HUDEP-2 (cell line): ENCODE measurements around the gene SLC17A7.
"Not testable (repeated sequence)": the region's sequence is repeated elsewhere in the genome, so short reads cannot be mapped to it uniquely, and the experiment has no call there.

Experiments used
- DNase-seq, 76 experiments: peaks; one replicate each; lab custom pipeline; 2025; ENCODE audit not compliant: unreplicated experiment in 76 of 76; lab: John Stamatoyannopoulos, UW

SLC17A7 gene

DNA sequence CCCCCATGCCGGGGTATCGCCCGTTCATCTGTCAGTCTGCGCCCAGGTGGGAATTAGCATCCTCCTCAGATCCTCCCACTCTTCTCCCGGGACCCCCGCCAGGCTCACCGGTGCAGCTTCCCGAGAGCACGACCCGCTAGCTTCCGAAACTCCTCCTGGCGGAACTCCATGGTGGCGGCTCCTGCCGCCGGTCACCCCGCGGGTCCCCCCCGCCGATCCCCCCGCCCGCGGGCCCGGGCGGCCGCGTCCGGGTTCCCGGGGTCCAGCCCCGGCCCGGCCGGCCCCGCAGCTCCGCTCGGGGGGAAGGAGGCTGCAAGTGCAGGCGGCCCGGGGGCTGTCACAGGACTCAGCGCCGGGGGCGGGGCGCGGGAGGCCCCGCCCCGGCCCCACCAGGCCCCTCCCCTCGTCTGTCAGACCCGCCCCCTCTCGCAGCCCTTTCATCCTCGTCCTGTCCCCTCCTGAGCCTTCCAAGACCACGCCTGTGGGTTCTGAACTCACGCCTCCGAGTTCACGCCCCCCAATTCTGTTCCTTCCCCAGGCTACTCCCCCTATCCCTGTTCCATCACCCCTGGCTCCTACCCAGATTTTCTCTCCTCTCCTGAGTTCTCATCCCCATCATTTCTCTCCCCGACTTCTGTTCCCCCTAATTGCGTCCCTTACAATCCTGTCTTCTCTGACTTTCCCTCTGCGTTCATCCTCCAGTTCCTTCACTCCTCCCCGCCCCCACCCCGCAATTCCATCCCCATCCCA, at the start of gene SLC17A7:
TSS of gene SLC17A7 (minus strand) at position 318 of the 750 bp plus-strand sequence. CDS start at position 170, 148 bp downstream.
- DNase-seq: peak in 27 of 76 experiments; percentile 11 to 56 (median 30)

DNA sequence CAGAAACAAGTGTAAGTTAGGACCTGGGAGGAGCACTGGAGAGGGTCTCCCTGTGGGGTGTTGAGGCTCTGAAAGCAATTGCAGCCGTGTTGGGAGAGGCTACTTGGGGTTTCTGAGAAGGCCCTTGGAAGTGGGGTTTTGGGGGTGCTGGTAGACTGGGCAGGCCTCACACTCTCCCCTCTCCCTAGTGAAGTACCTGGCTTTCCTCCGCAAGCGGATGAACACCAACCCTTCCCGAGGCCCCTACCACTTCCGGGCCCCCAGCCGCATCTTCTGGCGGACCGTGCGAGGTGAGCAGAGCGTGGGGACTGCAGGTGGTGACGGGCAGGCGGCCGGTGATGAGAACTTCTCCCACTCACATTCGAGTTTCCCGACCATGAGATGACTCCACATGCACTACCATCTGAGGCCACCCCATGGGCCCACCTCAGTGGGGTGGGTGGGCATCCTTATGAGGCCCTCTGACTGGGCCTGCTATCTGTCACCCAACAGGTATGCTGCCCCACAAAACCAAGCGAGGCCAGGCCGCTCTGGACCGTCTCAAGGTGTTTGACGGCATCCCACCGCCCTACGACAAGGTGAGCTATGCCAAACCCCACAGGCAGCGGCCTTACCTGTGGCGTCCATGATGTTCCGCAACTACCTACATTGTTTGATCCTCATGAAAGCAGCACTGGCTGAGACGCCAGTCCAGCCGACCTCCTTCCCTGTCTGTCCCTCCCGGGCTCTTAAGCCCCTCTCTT, 49.1 kb upstream of the SLC17A7 start:
- no peak for DNase-seq

DNA sequence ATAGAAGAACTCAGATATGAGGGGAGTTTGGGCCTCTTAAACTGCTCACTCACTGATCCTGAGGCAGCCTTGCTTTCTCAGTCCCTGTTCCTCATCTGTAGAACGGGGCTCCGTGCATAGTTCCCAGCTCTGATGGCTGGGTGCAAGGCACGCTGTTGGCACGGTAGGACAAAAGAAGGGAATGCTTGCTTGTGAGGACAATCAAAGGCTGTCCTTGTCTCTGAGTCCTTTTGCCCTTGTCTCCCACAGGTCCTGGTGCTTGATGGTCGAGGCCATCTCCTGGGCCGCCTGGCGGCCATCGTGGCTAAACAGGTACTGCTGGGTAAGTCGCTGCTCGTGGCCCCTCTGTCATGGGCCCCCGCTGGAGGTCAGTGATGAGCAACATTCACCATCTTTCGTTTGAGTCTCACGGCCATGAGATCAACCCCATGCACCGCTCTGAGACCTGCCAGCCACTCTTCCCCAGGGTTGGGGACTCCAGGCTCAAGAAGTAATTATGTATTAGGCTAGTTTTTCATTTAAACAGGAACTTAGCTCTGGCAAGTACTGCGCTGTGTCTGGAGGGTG, 48.4 kb upstream of the SLC17A7 start:
- DNase-seq: peak in 53 of 76 experiments; percentile 20 to 81 (median 47)

DNA sequence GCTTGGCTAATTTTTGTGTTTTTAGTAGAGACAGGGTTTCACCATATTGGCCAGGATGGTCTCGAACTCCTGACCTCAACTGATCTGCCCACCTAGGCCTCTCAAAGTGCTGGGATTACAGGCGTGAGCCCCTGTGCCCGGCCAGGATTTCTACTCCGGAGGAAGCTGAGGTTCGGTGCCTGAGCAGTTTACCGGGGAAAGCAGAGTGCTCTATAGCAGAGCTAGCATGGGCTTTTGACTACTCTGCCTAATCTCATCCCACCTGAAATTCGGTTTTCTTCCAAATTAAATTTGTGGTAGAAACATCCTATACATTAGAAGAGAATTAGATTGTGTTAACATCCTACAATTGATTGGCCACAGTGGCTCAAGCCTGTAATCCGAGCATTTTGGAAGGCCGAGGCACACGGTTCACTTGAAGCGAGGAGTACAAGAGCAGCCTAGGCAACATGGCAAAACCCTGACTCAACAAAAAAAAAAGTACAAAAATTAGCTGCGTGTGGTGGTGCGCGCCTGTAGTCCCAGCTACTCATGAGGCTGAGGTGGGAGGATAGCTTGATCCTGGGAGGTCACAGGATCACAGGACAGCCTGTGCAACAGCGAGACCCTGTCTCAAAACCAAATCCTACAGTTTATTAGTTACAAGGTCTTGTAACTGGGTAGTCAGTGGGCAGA, 47.7 kb upstream of the SLC17A7 start:
- peak in 7 of 76 experiments; percentile 11 to 48 (median 30) for DNase-seq

DNA sequence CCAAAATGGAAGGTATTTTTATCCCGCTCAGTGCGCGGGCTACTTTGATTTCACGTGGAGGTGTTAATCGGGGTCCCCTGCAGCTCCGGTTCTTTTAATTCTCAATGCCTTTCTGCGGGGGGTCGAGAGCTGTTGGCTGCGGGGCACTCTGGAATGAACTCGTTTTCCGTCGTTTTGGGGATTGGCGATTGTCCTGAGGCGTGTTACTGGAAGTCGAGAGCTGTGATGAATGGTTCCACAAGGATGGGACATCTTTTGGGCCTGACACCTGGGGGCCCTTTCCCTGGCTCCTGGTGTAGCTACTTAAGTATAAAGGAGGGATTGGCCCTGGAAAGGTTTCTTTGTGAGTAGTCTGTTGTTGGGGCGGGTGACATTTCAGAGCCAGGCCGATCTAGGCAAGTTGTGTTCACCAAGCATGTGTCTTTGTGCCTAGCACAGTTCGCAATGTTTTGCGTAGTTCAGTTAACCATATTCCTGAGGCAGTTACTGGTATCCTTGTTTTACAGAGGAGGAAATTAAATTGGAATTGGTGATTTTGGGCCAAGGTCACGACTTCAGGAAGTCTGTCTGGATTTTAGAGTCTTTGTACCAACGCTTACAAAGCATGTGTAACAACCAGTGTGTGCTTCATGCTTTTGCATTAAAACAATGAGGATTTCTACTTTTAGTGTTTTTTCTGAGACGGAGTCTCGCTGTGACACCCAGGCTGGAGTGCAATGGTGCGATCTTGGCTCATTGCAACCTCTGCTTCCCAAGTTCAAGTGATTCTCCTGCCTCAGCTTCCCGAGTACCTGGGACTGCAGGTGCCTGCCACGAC, 46.9 kb upstream of the SLC17A7 start:
- peak in 13 of 76 experiments; percentile 26 to 69 (median 39) for DNase-seq

DNA sequence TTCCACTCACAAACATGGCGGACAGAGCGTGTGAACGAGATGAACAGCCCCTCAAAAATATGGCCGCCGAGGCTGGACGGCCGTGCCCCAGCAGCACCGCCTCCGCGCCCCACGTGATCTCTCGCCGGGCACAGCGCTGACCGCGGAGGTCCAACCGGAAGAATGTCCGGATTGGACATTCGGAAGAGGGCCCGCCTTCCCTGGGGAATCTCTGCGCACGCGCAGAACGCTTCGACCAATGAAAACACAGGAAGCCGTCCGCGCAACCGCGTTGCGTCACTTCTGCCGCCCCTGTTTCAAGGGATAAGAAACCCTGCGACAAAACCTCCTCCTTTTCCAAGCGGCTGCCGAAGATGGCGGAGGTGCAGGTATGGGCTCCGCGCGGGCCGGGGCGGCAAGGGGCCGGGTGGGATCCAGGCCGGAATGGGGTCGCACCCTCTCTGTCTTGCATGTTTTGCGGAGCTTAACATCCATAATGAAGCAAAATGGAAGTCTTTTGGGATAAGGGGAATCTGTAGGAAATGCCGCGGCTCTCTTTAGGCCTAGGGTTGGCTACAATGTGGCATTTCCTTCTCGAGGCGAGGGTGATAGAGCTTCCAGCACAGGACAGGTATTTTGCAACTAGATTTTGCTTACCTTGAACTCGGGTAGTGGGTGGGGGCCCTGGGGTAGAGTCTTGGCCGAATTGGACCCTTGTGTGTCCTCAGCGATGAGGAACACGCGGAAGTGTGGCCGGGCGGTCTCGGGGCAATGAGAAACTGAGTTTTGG, 46.1 kb upstream of the SLC17A7 start, which contains the start of gene RPL13A:
TSS of gene RPL13A (plus strand) at position 332 of the 769 bp plus-strand sequence. CDS start at position 354, 22 bp downstream.
- peak; percentile 92 to 100 (median 100) for DNase-seq

DNA sequence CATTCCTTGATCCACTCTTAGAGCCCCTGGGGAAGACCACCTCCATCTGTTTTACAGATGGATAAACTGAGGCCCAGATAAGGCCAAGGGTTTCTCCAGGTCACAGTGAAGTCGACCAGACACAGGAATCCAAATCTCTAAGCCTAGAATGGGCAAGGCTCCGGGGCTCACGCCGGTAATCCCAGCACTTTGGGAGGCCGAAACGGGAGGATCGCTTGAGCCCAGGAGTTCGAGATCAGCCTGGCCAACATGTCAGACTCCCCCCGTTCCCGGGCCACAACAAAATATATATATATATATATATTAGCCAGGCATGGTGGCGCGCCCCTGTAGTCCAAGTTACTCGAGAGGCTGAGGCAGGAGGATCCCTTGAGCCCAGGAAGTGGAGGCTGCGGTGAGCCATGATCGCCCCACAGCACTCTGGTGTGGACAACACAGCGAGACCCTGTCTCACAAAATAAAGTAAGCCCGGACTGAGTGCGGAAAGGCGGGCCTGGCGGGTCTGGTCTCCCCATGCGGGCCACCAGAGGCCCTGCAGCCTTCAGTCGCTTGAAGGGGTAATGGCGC, 45.5 kb upstream of the SLC17A7 start:
- no peak for DNase-seq

DNA sequence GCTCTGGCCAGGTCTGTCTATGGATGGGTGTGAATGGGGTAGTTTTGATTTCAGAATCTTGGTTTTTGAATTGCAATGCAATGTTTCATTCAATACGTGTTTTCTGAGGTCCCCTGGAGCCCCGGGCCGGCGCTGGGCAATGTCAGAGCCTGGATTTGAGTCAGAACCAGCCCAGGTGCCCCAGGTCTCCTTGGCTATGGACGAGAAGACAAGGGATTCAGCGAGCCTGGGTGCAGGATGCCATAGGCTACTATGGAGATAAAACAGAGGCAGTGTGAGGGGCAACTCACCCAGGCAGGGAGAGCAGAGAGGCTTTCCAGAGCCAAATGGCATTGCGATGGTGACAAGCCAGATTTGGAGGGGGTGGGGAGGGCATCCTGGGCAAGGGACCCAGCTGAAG, 44.9 kb upstream of the SLC17A7 start:
- DNase-seq: no peak

DNA sequence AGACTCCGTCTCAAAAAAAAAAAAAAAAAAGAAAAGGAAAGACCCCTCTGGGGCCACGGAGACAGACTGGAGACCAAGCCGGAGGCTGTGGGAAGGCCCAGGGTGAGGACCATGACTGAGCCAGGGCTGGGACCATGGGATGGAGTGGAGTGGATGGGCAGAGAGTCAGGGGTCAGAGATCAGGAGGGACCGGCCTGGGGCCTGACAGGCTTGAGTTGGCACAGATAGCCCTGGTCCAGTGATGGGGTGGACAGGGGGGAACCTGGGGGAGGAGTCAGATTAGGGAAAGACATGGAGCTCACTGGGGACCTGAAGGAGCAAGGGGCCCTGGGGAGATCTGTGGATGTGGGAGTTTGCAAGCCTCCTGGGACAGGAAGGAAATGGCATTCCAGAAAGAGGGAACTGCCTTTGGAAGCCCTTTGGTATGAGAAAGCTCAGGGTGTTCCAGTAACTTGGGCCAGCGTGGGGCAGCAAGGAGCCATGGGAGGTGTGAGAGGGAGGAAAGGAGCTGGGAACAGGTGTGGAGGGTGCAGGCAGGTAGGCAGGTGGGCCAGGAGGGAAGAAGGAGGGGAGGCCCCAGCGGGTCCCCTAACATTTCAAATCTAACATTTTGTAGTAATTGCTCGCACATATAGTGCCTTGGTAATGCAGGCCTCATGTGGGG, 39.8 kb upstream of the SLC17A7 start:
- DNase-seq: no peak

DNA sequence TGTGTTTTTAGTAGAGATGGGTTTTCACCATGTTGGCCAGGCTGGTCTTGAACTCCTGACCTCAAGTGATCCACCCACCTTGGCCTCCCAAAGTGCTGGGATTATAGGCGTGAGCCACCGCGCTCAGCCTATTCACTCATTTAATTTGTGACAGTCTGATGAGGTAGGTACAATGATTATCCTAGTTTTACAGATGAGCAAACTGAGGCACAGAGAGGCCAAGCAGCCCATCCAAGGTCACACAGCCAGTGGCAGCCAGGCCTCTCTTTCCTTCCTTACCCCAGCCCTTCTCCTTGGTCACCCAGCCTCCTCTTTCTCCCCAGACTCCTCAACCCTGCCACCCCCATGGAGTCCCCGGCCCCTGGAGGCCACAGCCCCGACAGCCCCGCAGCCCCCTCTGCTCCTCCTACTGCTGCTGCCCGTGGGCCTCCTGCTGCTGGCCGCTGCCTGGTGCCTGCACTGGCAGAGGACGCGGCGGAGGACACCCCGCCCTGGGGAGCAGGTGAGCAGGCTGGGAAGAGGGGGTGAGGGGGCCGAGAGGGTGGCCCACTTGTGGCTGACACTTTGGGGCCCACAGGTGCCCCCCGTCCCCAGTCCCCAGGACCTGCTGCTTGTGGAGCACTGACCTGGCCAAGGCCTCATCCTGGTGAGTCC, 38.8 kb upstream of the SLC17A7 start:
- no peak for DNase-seq

DNA sequence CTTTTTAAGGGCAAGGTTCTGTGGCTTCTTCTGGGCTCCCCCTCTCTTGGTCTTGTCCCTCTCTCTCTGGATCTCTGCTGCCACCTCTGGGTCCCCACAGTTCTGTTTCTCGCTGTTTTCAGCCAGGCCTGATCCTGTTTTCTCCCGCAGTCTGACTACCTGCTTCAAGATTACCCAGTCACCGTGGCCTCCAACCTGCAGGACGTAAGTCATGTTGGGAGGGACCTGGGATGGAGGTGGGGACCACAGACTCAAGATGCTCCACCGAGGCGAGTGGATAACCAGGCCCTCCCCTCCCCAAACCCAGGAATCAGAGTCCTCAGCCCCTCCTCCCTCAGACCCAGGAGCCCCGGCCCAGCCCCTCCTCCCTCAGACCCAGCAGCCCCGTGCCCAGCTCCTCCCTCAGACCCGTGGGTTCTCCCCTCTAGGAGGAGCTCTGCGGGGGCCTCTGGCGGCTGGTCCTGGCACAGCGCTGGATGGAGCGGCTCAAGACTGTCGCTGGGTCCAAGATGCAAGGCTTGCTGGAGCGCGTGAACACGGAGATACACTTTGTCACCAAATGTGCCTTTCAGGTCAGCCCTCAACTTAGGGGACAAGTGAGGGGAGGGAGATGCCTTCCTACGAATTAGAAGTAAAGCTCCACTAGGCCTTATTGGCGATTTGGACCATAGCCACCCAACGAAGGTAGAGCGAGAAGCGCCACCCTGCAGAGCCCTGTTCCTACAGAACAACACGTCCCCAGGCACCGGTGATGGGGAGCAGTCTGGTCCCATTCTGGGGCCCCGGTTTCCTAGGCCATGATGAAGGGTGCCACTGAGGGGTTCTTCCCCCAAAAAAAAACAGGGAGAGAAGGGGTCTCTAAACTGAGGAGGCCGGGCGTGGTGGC, 34.9 kb upstream of the SLC17A7 start:
- peak in 32 of 76 experiments; percentile 9 to 65 (median 38) for DNase-seq

DNA sequence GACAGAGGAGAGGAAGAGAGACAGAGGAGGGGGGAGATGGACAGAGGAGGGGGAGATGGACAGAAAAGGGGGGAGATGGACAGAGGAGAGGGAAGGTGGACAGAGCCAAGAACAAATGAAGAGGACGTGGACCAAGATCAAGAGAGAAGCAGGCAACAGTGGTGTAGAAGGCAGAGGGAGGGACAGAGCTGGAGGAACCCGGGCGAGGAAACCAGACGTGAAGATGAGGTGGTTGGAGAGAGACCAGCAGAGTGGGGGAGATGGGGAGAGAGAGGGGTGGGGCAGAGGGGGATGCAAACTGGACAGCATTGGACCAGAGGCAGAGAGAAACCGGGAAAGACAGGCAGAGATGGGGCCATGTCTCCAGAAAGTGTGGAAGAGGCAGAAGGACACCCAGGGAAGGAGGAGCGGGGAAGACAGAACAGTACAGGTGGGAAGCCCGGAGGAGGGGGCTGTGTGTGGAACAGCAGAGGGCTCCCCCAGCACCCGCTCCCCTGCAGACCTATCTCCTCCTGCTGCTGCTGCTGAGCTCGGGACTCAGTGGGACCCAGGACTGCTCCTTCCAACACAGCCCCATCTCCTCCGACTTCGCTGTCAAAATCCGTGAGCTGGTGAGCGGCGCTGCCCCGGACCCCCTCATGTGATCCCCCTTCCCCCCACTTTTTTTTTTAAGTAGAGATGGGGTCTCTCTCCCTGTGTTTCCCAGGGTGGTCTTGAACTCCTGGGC, 34.0 kb upstream of the SLC17A7 start:
- DNase-seq: no peak

DNA sequence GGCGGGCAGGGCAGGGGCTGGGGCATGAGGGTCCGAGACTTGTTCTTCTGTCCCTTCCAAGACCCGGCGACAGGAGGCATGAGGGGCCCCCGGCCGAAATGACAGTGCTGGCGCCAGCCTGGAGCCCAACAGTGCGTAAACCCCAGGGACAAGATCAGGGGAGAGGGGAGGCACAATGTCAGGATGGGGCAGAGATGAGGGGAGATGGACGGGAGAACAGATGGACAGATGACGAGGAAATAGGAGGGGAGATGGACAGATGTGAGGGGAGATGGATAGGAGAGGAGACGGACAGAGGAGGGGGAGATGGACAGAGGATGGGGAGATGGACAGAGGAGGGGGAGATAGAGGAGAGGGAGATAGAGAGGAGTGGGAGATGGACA, 33.2 kb upstream of the SLC17A7 start:
- DNase-seq: no peak

DNA sequence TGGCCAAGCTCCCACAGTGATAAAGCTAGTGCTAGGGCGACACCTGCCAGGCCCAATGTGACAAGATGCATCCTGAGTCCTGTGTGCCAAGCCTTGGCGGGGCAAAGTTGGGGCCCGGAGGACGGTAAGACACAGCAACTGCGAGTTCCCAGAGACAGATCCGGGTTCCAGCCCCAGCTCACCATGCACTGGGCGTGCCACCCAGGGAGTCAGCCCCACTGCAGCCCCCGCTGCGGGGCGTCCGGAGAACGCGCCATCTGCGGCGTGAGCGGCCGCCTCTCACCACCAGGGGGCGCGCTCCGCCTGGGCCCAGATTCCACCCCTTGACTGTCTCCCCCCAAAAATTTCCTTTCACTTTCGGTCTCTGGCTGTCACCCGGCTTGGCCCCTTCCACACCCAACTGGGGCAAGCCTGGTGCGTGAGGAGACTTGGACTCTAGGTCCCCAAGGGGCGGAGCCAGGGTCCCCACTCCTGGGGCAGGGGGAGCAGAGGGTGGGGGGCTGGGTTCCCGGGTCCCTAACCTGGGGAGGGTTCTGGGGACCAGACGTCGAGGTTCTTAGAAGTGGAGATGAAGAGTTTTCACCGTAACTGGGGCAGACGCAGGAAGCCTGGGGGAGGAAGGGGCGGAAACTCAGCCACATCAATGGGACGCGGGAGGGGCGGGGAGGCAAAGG, 32.7 kb upstream of the SLC17A7 start, which contains the start of gene FLT3LG:
TSS of gene FLT3LG (plus strand) at position 348 of the 674 bp plus-strand sequence. CDS start 425 bp downstream, outside the sequence.
- DNase-seq: peak in 68 of 76 experiments; percentile 33 to 99 (median 78)

DNA sequence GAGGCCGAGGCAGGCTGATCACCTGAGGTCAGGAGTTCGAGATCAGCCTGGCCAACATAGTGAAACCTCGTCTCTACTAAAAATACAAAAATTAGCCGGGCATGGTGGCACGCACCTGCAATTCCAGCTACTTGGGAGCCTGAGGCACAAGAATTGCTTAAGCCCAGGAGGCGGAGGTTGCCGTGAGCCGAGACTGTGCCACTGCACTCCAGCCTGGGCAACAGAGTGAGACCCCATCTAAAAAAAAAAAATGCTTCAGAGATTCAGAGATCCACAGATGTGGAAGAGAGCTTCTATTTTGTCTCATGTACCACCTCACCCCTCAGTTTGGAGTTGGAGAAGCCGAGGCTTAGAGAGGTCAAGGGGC, 32.2 kb upstream of the SLC17A7 start:
- DNase-seq: not testable (repeated sequence)

DNA sequence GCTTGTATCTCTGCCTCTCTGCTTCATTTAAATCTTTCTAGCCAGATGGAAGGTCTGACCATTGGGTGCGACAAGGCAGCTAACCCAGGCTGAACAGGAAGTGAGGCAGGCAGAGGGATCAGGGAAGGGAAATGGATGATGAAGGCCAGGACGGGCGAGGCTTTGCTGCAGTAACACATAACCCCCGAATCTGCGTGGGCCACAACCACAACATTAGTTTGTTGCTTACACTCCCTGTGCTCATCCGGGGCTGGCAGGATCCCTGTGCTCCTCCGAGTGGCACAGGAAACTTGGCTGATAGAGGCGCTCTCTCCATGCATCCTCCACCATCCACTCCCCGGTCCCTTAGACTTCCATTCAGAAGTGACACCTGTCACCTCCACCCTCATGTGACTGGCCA, 31.6 kb upstream of the SLC17A7 start:
- no peak for DNase-seq
